Measurements from ENCODE around the gene KLF13. TPM values are rescaled to one million over a fixed set of nuclear protein-coding genes. Genes with fewer than 3 reads are reported as not detected.

The KLF13 gene
- total and polyA plus RNA-seq, 2 donors (not counting 1 experiment from before 2014, with no cell fraction given) = 39.6 to 42.9 TPM

GRCh38 chr15:31294067-31294466, 32.6 kb upstream of the KLF13 start:
- peaks cover 18% of the 10 kb centered on the region for H3K27me3 ChIP-seq (ENCODE audit: control insufficient read depth, insufficient read depth, low read length)
- H3K36me3 ChIP-seq (ENCODE audit: control insufficient read depth, insufficient read depth, low read length) = no peaks in the 10 kb centered on the region
- H2AFZ ChIP-seq (ENCODE audit: low read length) = no peak overlapping the region
- H3K4me1 ChIP-seq (ENCODE audit: control insufficient read depth, extremely low read depth, insufficient read depth, low read length) = no peaks in the 10 kb centered on the region
- H3K4me2 ChIP-seq (ENCODE audit: extremely low read depth, insufficient read depth, low read length) = no peak overlapping the region
- H3K27ac ChIP-seq (ENCODE audit: insufficient read depth, low read length) = no peak overlapping the region
- H4K20me1 ChIP-seq (ENCODE audit: control insufficient read depth, extremely low read depth, insufficient read depth, low read length) = no peaks in the 10 kb centered on the region
- H3K9ac ChIP-seq (ENCODE audit: insufficient read depth, low read length) = no peak overlapping the region
- no peak overlapping the region for H3K4me3 ChIP-seq (replicated peaks in 1 of 4; ENCODE audit: control extremely low read depth in 1 of 4, insufficient read depth in 1 of 4, low read depth in 3 of 4, low read length in 4 of 4)
- H3K9me3 ChIP-seq (ENCODE audit: control insufficient read depth, insufficient read depth, low read depth, low read length) = no peaks in the 10 kb centered on the region
- TF ChIP-seq EZH2 (IDR thresholded peaks at IDR 0.05; ENCODE audit: low read length, missing control alignments) = no peak
- TF ChIP-seq CTCF (conservative IDR thresholded peaks at IDR 0.05 in 1 of 2, IDR thresholded peaks at IDR 0.05 in 1 of 2; ENCODE audit: low read depth in 1 of 2, low read length in 2 of 2) = no peak
- no peaks in the 10 kb centered on the region for H3K79me2 ChIP-seq (ENCODE audit: control insufficient read depth, insufficient read depth, low read length)
- DNase-seq (ENCODE audit: low read depth in 2 of 2) = no peak

GRCh38 chr15:31295658-31296057, 31.0 kb upstream of the KLF13 start:
- no peaks in the 10 kb centered on the region for H3K79me2 ChIP-seq (ENCODE audit: control insufficient read depth, insufficient read depth, low read length)
- DNase-seq (ENCODE audit: low read depth in 2 of 2) = no peak
- H3K4me3 ChIP-seq (replicated peaks in 1 of 4; ENCODE audit: control extremely low read depth in 1 of 4, insufficient read depth in 1 of 4, low read depth in 3 of 4, low read length in 4 of 4) = no peak overlapping the region
- no peak for TF ChIP-seq CTCF (conservative IDR thresholded peaks at IDR 0.05 in 1 of 2, IDR thresholded peaks at IDR 0.05 in 1 of 2; ENCODE audit: low read depth in 1 of 2, low read length in 2 of 2)
- TF ChIP-seq EZH2 (IDR thresholded peaks at IDR 0.05; ENCODE audit: low read length, missing control alignments) = no peak
- no peaks in the 10 kb centered on the region for H4K20me1 ChIP-seq (ENCODE audit: control insufficient read depth, extremely low read depth, insufficient read depth, low read length)
- H3K36me3 ChIP-seq (ENCODE audit: control insufficient read depth, insufficient read depth, low read length) = no peaks in the 10 kb centered on the region
- no peak overlapping the region for H3K27ac ChIP-seq (ENCODE audit: insufficient read depth, low read length)
- H3K4me1 ChIP-seq (ENCODE audit: control insufficient read depth, extremely low read depth, insufficient read depth, low read length) = no peaks in the 10 kb centered on the region
- no peaks in the 10 kb centered on the region for H3K9me3 ChIP-seq (ENCODE audit: control insufficient read depth, insufficient read depth, low read depth, low read length)
- H2AFZ ChIP-seq (ENCODE audit: low read length) = no peak overlapping the region
- H3K27me3 ChIP-seq (ENCODE audit: control insufficient read depth, insufficient read depth, low read length) = peaks cover 18% of the 10 kb centered on the region
- H3K4me2 ChIP-seq (ENCODE audit: extremely low read depth, insufficient read depth, low read length) = no peak overlapping the region
- no peak overlapping the region for H3K9ac ChIP-seq (ENCODE audit: insufficient read depth, low read length)

GRCh38 chr15:31296219-31296645, 30.4 kb upstream of the KLF13 start:
- no peak overlapping the region for H2AFZ ChIP-seq (ENCODE audit: low read length)
- no peaks in the 10 kb centered on the region for H3K36me3 ChIP-seq (ENCODE audit: control insufficient read depth, insufficient read depth, low read length)
- DNase-seq (ENCODE audit: low read depth in 2 of 2) = no peak
- peaks cover 18% of the 10 kb centered on the region for H3K27me3 ChIP-seq (ENCODE audit: control insufficient read depth, insufficient read depth, low read length)
- no peaks in the 10 kb centered on the region for H3K79me2 ChIP-seq (ENCODE audit: control insufficient read depth, insufficient read depth, low read length)
- no peak overlapping the region for H3K9ac ChIP-seq (ENCODE audit: insufficient read depth, low read length)
- H3K9me3 ChIP-seq (ENCODE audit: control insufficient read depth, insufficient read depth, low read depth, low read length) = no peaks in the 10 kb centered on the region
- H3K4me2 ChIP-seq (ENCODE audit: extremely low read depth, insufficient read depth, low read length) = no peak overlapping the region
- H3K4me3 ChIP-seq (replicated peaks in 1 of 4; ENCODE audit: control extremely low read depth in 1 of 4, insufficient read depth in 1 of 4, low read depth in 3 of 4, low read length in 4 of 4) = no peak overlapping the region
- H3K4me1 ChIP-seq (ENCODE audit: control insufficient read depth, extremely low read depth, insufficient read depth, low read length) = no peaks in the 10 kb centered on the region
- no peak overlapping the region for H3K27ac ChIP-seq (ENCODE audit: insufficient read depth, low read length)
- no peaks in the 10 kb centered on the region for H4K20me1 ChIP-seq (ENCODE audit: control insufficient read depth, extremely low read depth, insufficient read depth, low read length)
- TF ChIP-seq CTCF (conservative IDR thresholded peaks at IDR 0.05 in 1 of 2, IDR thresholded peaks at IDR 0.05 in 1 of 2; ENCODE audit: low read depth in 1 of 2, low read length in 2 of 2) (no peak), EZH2 (IDR thresholded peaks at IDR 0.05; ENCODE audit: low read length, missing control alignments) (no peak)
